ENCODE data around the gene BOD1. TPM values are rescaled to one million over a fixed set of nuclear protein-coding genes. Genes with fewer than 3 reads are reported as not detected.

Gene BOD1
- total RNA-seq, 1 experiment from 2014 or later, result 70.9 TPM

GRCh38 chr5:173582216-173583111 is 34.0 kb downstream of the BOD1 start:
- POLR2A ChIA-PET (ENCODE audit: low non-redundant PET), result no interaction called here

GRCh38 chr5:173581408-173582215 is 34.8 kb downstream of the BOD1 start:
- Histone ChIP-seq H3K4me1 (ENCODE audit: insufficient read depth, low read length, poor library complexity, severe bottlenecking) (no peaks in the 10 kb centered on the region), H3K36me3 (ENCODE audit: insufficient read depth, low read length, poor library complexity, severe bottlenecking) (no peaks in the 10 kb centered on the region), H3K9me3 (ENCODE audit: low read depth, low read length, poor library complexity, severe bottlenecking) (no peaks in the 10 kb centered on the region), H3K27ac (ENCODE audit: low read depth, low read length, poor library complexity, severe bottlenecking) (no peak overlapping the region), H3K27me3 (replicated peaks; ENCODE audit: insufficient read depth, low read depth, low read length, poor library complexity) (no peaks in the 10 kb centered on the region), H3K4me3 (ENCODE audit: low read depth, low read length, poor library complexity, severe bottlenecking) (no peak overlapping the region)
- peak; percentile 48 for DNase-seq (ENCODE audit: low spot score)
- POLR2A ChIA-PET (ENCODE audit: low non-redundant PET), result no interaction called here
- no TSS peak for BruUV-seq (replicated peaks)
- CTCF ChIA-PET, result no interaction called here
- intact Hi-C loops (cut with micrococcal nuclease; ENCODE audit: unreplicated experiment), result no loop called here
- TF ChIP-seq EZH2 (IDR thresholded peaks at IDR 0.05; ENCODE audit: borderline replicate concordance, low read depth, low read length, poor library complexity, severe bottlenecking), result no peak
- peak; percentile 76 for TF ChIP-seq CTCF (conservative IDR thresholded peaks at IDR 0.05; ENCODE audit: low read depth, low read length)

More at GRCh38 chr5:173582216-173583111, 34.0 kb downstream of the BOD1 start:
- Histone ChIP-seq H3K9me3 (ENCODE audit: low read depth, low read length, poor library complexity, severe bottlenecking) (no peaks in the 10 kb centered on the region), H3K36me3 (ENCODE audit: insufficient read depth, low read length, poor library complexity, severe bottlenecking) (no peaks in the 10 kb centered on the region), H3K4me3 (ENCODE audit: low read depth, low read length, poor library complexity, severe bottlenecking) (no peak overlapping the region), H3K4me1 (ENCODE audit: insufficient read depth, low read length, poor library complexity, severe bottlenecking) (no peaks in the 10 kb centered on the region), H3K27ac (ENCODE audit: low read depth, low read length, poor library complexity, severe bottlenecking) (no peak overlapping the region), H3K27me3 (replicated peaks; ENCODE audit: insufficient read depth, low read depth, low read length, poor library complexity) (no peaks in the 10 kb centered on the region)
- TF ChIP-seq CTCF (conservative IDR thresholded peaks at IDR 0.05; ENCODE audit: low read depth, low read length), result no peak
- no peak for TF ChIP-seq EZH2 (IDR thresholded peaks at IDR 0.05; ENCODE audit: borderline replicate concordance, low read depth, low read length, poor library complexity, severe bottlenecking)
- intact Hi-C loops (cut with micrococcal nuclease; ENCODE audit: unreplicated experiment), result no loop called here
- DNase-seq (ENCODE audit: low spot score), result peak; percentile 53
- BruUV-seq (replicated peaks), result no TSS peak
- CTCF ChIA-PET, result no interaction called here

GRCh38 chr5:173578947-173579615 is 37.4 kb downstream of the BOD1 start:
- Histone ChIP-seq H3K27ac (ENCODE audit: low read depth, low read length, poor library complexity, severe bottlenecking) (no peak overlapping the region), H3K36me3 (ENCODE audit: insufficient read depth, low read length, poor library complexity, severe bottlenecking) (no peaks in the 10 kb centered on the region), H3K27me3 (replicated peaks; ENCODE audit: insufficient read depth, low read depth, low read length, poor library complexity) (no peaks in the 10 kb centered on the region), H3K4me1 (ENCODE audit: insufficient read depth, low read length, poor library complexity, severe bottlenecking) (no peaks in the 10 kb centered on the region), H3K9me3 (ENCODE audit: low read depth, low read length, poor library complexity, severe bottlenecking) (no peaks in the 10 kb centered on the region), H3K4me3 (ENCODE audit: low read depth, low read length, poor library complexity, severe bottlenecking) (no peak overlapping the region)
- CTCF ChIA-PET, result no interaction called here
- DNase-seq (ENCODE audit: low spot score), result no peak
- no TSS peak for BruUV-seq (replicated peaks)
- POLR2A ChIA-PET (ENCODE audit: low non-redundant PET), result no interaction called here
- intact Hi-C loops (cut with micrococcal nuclease; ENCODE audit: unreplicated experiment), result no loop called here
- TF ChIP-seq CTCF (conservative IDR thresholded peaks at IDR 0.05; ENCODE audit: low read depth, low read length) (no peak), EZH2 (IDR thresholded peaks at IDR 0.05; ENCODE audit: borderline replicate concordance, low read depth, low read length, poor library complexity, severe bottlenecking) (no peak)

All from A673 (cell line).